Stimulated activated CD4-positive, alpha-beta T cell treated with anti-CD3 and anti-CD28 coated beads, Interleukin-1b, Interleukin-23, amount 100 ng/mL, for 24 hours (primary cell): ENCODE data around the gene KLHL29.
A peak's percentile ranks its signal among the peaks of the same experiment; 100 is the strongest.

ENCODE experiments used
- DNase-seq, 4 experiments: peaks; one replicate each; pipeline ENCODE4 v3.0.0-alpha.2; 2020; ENCODE audit warnings: low read depth in 4 of 4, low spot score in 1 of 4

Gene KLHL29

DNA sequence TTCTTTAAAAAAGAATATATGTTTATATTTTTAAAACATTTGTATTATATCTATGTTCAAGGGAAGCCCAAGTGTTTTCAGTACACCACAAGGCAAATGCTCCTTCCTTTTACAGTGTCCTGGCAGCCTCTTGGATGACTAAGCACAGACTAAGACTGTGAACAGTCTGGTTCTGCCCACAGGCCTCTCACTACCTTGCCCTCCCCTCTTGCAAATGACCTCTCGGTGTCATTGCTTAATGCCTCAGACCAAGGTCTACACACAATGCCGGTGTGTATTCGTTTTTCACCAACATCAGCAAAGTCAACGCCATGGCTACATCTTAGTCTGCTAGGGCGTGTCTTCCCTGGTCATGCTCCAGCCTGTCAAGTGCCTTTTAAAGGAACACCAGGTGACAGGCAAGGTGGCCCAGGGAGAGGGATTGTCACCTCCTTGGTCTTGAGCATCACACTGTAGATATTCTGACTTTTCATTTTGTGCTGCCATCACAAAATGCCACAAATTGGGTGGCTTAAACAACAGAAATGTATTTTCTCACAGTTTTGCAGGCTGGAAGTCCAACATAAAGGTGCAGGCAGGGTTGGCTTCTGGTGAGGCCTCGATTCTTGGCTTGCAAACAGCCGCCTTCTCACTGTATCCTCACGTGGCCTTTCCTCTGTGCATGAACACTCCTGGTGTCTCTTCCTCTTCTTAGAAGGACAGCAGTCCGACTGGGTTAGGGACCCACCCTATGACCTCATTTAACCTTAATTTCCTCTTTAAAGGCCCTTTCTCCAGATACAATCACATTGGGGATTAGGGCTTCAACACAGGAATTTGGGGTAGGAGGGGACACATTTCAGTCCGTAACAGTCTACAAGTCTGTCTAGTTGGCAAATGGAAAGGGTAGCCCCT, 266.5 kb downstream of the KLHL29 start:
- DNase-seq: no peak

DNA sequence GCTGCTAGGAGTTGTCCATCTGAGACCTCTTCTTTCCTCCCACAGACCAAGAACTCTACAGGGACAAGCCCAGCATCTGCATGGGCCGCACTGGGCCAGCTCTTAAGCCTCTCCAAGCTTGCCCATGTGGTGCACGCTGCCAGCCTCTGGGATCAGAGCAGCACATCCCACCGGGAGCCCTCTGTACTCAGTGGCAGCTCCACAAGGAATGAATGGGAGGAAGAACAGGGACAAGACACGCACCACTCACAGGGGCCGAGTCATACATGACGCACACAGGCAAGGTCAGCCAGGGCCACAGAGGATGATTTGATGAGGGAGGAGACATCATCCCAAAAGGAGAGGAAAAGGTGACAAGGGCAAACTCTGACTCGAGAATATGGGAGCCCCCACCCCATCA, 268.3 kb downstream of the KLHL29 start:
- DNase-seq: no peak

DNA sequence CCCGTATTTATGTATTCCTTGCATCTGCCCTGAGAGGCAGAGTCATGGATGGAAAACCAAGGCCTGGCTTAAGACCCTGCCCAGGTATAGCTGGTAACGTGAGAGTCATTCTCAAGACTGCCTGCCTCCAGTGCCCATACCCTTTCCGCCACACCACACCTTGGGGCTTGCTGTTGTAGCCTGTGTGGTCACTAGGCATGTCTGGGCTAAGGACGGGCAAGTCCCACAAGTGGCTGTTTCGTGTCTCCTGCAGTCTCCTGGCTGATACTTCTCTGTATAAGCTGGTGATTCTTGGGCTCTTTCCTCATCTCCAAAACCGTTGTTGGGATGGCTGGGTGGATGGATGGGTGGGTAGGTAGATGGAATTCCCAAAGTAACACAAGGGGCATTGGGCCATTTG, 269.8 kb downstream of the KLHL29 start:
- DNase-seq: no peak

DNA sequence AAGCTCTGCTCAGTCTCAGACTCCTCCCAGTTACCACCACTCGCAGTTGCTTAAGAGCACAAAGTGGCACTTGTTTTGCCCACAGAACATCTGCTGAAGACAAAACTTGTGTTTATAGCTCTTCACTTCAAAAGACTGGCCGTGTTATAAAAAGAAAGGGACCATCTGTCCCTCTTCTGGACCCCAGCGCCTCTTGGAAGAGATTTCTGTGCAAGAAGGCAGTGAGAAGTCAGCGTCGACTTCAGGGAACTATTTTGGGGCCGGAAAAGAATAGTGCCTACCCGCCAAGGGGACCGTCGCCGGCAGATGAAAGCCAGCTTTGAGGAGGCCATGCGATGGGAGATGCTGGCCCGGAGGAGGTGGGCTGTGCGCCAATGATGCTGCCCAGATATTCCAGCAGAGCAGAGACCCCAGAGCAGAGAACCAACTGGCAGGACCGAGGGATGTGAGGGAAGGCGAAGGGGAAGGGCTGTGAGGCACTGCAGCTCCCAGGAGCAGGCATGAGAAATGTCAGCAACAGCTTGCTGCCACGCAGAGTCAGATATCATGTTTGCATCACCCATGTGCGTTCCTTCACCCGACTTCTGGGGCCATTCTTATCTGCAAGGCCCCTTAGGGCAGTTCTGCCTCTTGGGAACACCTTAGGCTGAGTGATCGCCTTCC, 271.1 kb downstream of the KLHL29 start:
- no peak for DNase-seq

DNA sequence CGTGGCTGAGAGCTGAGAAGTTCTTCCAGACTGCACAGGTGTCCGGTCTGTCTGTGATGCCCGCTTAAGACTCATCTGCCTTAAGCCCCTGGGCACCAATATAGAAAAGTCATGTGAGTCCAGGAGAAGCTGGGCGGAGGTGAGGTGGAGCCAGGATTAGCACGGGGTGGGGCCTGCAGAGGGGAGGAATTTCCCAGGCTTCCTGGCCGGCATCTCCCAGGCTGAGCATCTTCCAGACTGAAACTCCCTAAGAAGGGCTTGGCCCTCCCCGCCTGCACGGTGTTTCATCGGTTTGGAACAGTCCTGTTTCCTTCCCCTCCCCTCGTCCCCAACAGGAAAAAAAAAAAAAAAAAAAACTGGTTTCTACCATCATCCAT, 271.6 kb downstream of the KLHL29 start:
- no peak for DNase-seq

DNA sequence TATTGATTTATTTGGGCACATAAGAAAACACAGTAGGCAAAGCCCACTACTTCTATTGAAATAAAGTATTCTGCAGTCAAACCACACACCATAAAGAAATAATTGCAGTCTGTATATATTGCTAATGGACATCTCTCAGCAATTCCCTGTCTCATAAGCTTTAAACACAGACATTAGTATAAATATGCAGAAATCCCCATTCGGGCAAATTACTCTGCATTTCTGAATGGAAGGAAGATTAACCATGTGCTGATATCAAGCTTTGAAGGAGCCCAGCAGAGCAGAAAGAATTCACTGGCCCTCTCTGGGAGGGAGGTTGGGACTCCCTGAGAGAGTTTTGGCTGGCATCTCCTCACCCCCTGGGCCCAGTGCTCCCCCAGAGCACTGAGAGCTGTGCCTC, 272.4 kb downstream of the KLHL29 start:
- no peak for DNase-seq

DNA sequence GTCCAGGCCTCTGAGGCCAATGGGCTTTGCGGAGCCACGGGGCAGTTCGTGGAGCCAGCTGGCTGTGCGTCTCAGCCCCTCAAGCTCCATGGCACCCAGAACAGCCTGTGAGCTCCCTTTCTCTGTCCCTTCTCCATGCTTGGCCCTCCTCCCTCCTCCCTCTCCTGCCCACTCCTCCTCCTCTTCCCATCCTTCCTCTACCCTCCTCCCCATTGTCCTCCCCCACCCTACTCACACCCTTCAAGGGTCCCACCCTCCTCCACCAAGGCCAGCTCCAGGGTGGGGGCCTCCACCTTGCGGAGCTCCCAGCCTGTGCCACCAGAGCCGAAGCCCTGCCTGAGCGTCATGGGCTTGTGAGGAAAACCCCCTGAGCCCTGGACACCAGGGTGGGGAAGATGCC, 273.0 kb downstream of the KLHL29 start:
- DNase-seq: no peak

DNA sequence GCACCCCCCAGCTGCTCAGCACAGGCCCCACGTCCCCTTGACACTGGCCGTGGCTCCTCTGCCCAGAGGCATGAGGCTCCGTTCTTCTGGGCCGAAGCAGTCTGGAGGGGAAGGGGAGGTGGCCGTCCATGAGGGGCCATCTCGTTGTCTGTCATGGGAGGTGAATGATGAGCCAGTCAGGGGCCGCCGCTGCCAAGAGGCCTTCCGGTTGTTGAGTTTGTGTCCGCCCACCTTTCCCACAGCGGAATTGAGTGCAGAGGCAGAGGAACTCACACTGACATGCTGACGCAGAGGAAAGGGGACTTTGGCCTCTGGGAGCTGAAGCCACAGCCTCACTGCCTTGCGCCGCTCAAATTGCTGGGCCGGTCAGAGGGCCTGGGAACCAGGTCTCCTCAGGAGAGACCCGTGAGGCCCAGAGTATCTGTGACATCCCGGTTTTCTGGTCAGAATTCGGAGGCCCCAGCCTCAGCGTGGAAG, 273.5 kb downstream of the KLHL29 start:
- peak in 2 of 4 experiments; percentile 7 to 28 for DNase-seq

DNA sequence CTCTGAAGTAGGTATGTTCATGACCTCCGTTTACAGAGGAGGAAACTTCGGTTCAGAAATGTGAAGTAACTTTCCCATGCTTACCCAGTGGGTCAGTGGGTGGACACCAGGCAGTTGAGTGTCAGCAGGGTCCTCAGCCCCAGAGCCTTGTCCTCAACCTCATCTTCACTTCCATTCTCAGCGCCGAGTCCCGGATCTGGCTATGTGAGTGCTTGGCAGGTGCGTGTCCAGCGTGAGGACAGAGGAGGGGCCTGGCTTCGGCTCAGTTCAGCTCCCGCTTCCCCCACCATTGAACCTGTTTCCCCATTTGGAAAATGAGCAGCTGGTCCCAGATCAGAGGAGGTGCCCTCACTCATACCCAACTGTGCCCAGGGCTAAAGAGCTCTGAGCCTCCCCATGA, 274.3 kb downstream of the KLHL29 start:
- no peak for DNase-seq

DNA sequence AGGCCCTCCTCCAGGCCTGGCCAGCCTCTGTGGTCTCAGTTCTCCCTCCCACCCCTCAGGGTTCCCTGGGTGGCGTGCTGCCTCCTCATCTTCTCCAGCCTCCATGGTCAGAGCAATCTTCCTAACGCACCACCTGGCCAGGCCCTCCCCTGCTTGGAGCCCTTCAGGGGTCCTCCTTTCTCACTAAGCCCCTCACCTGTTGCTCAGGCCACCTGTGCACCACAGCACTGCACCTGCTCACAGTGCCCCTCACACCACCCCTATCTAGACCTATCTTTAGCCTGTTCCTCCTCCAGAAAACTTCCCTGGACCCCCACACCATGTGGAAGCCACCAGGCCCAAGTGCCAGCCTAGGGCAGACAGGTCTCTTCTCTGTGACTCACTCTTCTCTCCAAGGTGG, 274.8 kb downstream of the KLHL29 start:
- DNase-seq: no peak

DNA sequence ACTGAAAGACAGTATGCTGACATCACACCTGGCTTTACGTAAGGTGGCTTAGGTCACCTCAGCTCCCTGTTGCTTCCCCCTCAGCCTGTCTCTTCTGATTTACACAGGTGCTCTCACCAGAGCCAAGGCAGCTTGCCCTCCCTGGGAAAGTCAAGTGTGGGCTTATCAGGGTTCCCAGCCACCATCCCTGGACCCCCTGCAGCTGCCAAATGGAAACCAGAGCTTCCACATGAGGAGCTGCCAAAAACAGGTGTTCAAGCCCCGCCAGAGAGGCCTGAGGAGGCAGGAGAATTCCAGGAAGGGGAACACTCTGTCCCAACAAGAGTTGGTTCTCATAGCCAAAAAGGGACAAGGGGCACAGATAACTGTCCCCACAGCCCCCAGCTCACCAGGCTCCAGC, 275.3 kb downstream of the KLHL29 start:
- no peak for DNase-seq

DNA sequence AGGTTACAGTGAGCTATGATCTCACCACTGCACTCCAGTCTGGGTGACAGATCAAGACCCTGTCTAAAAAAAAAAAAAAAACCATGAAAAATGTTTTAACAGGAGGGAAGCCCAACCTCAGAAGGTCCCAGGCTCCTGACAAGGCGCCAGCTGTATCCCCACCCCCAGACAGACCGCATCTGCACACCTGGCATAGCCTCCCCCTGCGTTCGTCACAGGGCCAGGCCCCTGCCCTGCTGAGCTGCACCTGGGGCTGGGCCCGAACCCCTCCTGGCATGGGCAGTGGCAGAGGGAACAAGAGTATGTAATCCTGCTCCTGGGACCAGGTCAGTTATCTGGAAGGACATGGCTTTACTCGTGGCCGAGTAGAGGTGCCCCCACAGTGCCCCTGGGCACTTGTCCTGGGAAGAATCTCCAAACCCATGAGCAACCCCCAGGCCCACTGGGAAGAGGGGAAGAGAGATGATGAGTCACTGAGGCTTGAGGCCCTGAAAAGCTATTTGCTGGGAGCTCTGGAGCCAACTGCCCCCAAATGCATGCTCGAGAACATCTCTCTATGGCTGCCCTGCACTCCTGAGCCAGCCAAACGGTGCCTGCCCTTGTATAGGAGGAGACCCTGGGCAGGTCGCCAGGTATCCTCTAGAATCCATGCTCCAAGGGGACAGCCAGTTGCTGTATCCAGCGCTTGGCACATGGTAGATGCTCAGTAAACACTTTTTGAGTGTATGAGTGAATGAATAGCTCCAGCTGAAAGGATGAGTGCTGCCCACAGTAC, 276.5 kb downstream of the KLHL29 start:
- no peak for DNase-seq

DNA sequence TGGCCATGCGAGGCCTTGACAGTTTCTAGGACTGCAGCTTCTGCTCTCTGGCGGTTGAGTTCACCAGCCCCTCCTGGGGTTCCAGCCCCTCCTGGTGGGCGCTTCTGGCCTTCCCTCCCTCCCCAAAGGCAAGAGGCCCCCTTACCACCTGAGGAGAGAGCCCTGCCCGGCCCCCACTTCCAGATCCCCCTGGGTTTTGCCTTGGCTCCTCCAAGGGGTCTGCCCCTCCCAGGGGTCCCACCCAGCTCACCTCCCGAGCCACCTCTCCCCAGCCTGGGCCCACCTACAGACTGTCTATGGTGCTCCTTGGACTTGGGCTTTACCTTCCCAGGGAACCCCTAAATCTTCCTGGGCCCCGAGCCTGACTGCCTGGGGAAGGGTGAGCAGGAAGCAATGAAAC, 277.5 kb downstream of the KLHL29 start:
- no peak for DNase-seq

DNA sequence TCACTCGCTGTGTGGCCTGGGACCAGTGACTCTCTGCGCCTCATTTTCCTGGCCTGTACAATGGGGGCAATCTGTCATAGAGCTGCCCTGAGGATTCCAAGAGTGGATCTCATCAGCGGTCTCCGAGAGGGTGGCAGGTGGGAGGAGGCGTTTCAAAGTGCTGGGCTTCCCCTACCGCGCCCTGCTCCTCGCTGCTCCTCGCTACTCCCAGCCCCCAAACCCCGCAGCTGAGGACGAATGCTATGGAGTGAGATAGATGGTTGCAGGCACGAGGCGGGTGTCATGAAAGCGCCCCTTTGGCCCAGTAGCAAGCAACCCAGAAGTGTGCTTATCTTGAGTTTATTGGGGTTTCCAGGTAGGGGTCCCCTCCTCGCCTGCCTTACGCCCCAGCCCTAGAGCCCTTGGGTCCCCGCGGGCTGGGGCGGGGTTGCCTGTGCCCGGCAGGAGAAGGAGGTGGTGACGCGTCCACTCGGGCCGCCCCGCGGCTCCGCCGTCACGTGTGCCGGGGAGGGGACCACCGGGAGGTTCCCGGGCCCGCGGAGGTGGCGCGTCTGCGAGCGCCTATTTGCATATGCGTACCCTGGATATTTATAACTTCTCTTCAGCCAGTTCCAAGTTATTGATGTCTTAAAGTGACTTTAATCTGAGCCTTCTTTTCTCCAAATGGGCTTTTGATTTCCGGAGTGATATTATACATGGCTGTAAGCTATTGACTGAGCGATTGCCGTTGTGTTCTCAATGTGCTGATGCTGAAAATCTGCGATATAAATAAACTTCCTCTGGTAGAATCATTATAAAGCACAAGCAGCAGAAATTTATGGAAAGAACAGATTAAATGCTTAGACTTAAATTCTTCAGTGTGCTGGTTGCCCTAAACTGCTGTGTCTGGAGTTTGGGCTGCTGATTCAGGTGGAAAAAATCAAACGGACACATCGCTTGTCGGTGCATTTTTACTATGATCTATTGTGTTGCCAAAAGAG, 278.3 kb downstream of the KLHL29 start:
- DNase-seq: no peak

DNA sequence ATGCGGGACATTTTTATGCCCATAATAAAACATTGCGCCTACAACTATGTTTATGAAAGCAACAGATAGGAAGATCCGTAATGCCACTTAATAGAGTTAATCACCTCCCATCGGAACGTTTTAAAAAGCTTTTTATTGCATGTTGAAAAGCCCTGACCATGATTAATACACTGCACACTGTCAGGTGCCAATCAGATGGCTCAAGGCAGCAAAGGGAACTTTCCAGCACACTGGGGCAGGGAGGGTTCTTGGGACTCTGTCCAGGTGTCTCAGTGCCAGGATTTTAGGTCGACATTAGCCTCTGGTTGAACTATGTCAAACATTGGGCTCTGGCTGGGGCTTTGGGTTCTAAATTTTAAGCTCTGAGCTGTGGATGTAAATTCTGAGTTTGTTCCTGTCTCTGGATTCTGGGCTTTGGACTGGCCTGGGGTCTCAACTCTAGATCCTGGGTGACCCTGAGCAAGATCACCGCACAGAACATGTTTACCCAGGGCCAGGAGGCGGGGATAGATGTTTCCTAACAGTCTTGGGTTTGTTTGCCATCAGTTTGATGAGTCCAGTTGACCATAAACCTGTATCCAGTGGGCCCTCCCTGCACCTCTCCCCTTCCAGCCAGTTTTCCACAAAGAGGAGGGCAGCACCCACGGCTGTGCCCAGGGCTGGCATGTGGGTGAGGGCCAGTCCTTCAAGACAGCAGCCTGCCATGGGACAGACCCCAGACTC, 279.2 kb downstream of the KLHL29 start:
- no peak for DNase-seq

DNA sequence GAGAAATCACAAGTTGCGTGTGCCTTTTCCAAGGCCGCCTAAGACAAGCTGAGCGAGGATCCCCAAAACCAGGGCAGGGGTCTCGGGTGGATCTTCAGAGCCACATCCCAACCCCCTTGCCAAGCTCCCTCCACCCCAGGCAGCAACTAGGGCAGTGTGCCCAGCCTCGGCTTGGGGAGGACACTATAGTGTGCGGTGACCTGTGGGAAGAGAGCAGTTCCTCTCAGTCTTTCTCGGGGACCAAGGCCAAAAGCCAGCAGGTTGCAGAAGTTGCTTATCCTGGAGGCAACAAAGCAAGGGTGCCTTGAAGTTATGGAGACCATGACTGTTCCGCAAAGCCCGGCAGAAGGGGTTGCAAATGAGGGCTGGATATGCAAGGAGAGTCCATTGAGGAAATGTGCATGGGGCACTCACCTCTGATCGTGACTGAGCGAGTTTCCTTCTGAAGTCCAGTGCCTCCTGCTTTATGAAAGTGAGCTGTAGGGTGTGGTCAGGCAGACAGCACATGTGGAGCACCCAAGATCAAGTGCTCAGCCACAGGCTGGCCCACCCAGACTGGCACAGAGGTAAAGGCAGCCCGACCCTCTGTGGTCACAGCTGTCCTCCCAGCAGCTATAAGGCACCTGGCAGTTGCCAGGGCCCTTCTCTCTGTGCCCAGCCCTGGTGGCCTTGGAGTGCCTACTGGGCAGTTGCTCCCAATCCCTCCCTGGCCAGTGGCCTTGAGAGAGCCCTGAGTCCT, 281.4 kb downstream of the KLHL29 start:
- no peak for DNase-seq

DNA sequence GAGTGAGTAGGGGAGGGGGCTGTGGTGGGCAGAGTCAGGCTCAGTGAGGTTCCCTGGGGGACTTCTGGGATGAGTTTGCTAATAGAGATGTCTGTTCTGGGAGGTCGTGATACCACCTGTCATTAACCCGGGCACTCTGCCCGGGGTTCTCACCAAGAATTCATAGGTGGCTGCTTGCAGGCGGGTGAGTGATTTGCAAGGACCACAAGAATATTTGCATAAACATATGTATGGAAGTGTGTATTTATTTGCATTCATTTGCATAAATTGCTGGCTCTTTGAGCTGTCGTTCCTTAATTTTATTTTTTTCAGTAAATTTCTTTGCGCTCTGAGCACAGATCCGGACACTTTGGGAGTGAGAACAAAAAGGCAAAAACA, 282.0 kb downstream of the KLHL29 start:
- no peak for DNase-seq

DNA sequence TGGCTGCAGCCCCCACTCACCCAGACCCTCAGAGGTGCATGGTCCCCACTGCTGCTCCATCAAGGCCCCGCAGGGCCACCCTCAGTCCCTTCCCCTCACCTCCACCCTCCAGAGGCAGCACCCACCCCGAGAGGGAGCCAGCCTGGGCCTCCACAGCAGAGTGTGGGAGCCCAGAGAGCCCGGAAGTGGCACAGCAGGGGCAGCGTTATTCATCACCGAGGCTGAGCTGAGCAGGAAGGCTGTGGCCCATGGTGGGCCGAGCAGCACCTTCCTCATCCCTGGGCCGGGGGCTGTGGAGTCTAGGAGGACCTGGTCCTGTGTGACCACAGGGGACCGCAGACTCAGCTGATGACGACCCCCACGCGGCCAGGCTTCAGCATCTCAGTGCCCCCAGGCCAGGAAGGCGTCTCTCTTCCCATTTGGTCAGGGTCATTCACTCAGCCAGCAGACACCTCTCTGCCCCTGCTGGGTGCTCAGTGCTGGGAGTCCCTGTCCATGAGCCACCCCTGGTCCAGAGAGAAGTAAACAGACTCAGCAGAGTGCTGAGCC, 283.9 kb downstream of the KLHL29 start:
- no peak for DNase-seq
